ENCODE measurements around the gene PRICKLE1. TPM values are rescaled to one million over a fixed set of nuclear protein-coding genes. Genes with fewer than 3 reads are reported as not detected.
A peak's percentile ranks its signal among the peaks of the same experiment; 100 is the strongest.

PRICKLE1 gene
- total and polyA plus RNA-seq, 9 of the 15 experiments (the other 6 are each of a cell fraction or from before 2014, with no cell fraction given): 0.22 to 0.85 (median 0.31) TPM

- no peak overlapping the region for H3K9ac ChIP-seq (ENCODE audit: insufficient read depth in 1 of 2, low read depth in 2 of 2, low read length in 2 of 2)
- DNase-seq (ENCODE audit: extremely low read depth in 1 of 4, low spot score in 3 of 4): no peak
- ChIA-PET CTCF (ENCODE audit: low intra/inter-chr PET ratio) (no interaction called here), POLR2A (interaction anchor here (0.6 kb wide), 1 partner anchor 174 kb away, joined by 4 read pairs; no protein-coding TSS in a partner anchor)
- no peak overlapping the region for H3K27ac ChIP-seq (ENCODE audit: extremely low read depth, low read depth, low read length)
- no peaks in the 10 kb centered on the region for H3K9me1 ChIP-seq (ENCODE audit: control insufficient read depth, insufficient read depth, low read length)
- no peaks in the 10 kb centered on the region for H3K27me3 ChIP-seq (ENCODE audit: control insufficient read depth in 2 of 2, insufficient read depth in 2 of 2, low read length in 2 of 2)
- no TSS peak for BruUV-seq (replicated peaks)
- no peak overlapping the region for H2AFZ ChIP-seq (ENCODE audit: low read depth, low read length)
- intact Hi-C loops (cut with micrococcal nuclease) (no loop called here), in situ Hi-C loops (cut with MboI) (no loop called here)
- ATAC-seq: no peak
- TF ChIP-seq U2AF2 (optimal IDR thresholded peaks at IDR 0.05; ENCODE audit: low read depth, low read length): no peak
- TF ChIP-seq MCM3 (IDR thresholded peaks at IDR 0.05): no peak
- no peak for TF ChIP-seq NCOR1 (IDR thresholded peaks at IDR 0.05)
- no peak for TF ChIP-seq ZNF134 (CRISPR knock-in tag; conservative IDR thresholded peaks at IDR 0.05)
- TF ChIP-seq DNMT1 (IDR thresholded peaks at IDR 0.05): no peak
- H3K79me2 ChIP-seq (ENCODE audit: control insufficient read depth, insufficient read depth, low read length): no peaks in the 10 kb centered on the region
- 5% methylated on average over 1 of the region's 1 CpG for WGBS (ENCODE audit: insufficient coverage, low coverage, missing lambda C conversion rate)
- FAIRE-seq: no peak
- no peaks in the 10 kb centered on the region for H3K4me1 ChIP-seq (replicated peaks in 1 of 2; ENCODE audit: control insufficient read depth in 2 of 2, insufficient read depth in 2 of 2, low read length in 2 of 2)
- no peak overlapping the region for H3K4me2 ChIP-seq (ENCODE audit: insufficient read depth, low read length)
- H4K20me1 ChIP-seq (replicated peaks; ENCODE audit: control insufficient read depth, insufficient read depth, low read length): no peaks in the 10 kb centered on the region
- H3K9me3 ChIP-seq (replicated peaks; ENCODE audit: control insufficient read depth, insufficient read depth, low read depth, low read length): no peaks in the 10 kb centered on the region
- no peak overlapping the region for H3K4me3 ChIP-seq
- no peaks in the 10 kb centered on the region for H3K36me3 ChIP-seq (ENCODE audit: control insufficient read depth, insufficient read depth, low read length)
Observed at GRCh38 chr12:42539696-42540095, 49.9 kb downstream of the PRICKLE1 start.

GRCh38 chr12:42538203-42538602 is 51.3 kb downstream of the PRICKLE1 start:
- 0% methylated on average over 3 of the region's 3 CpGs for WGBS (ENCODE audit: insufficient coverage, low coverage, missing lambda C conversion rate)
- no peak for ATAC-seq
- TF ChIP-seq MAFK (IDR thresholded peaks at IDR 0.05; ENCODE audit: low read length) (peak; percentile 82), MAFF (IDR thresholded peaks at IDR 0.05; ENCODE audit: low read length) (peak; percentile 80), GTF3C2 (IDR thresholded peaks at IDR 0.05; ENCODE audit: borderline replicate concordance, extremely low read depth, insufficient read length) (no peak), ZNF316 (IDR thresholded peaks at IDR 0.05) (peak; percentile 93), PRDM10 (IDR thresholded peaks at IDR 0.05; ENCODE audit: partially characterized antibody) (no peak), C11orf30 (IDR thresholded peaks at IDR 0.05; ENCODE audit: low read depth) (peak; percentile 83), MAFG (tag; conservative IDR thresholded peaks at IDR 0.05) (peak; percentile 83)

More at GRCh38 chr12:42538203-42538602, 51.3 kb downstream of the PRICKLE1 start:
- H3K27me3 ChIP-seq (ENCODE audit: control insufficient read depth in 2 of 2, insufficient read depth in 2 of 2, low read length in 2 of 2): no peaks in the 10 kb centered on the region
- H3K9me1 ChIP-seq (ENCODE audit: control insufficient read depth, insufficient read depth, low read length): no peaks in the 10 kb centered on the region
- no peaks in the 10 kb centered on the region for H3K79me2 ChIP-seq (ENCODE audit: control insufficient read depth, insufficient read depth, low read length)
- intact Hi-C loops (cut with micrococcal nuclease) (no loop called here), in situ Hi-C loops (cut with MboI) (no loop called here)
- no peaks in the 10 kb centered on the region for H4K20me1 ChIP-seq (replicated peaks; ENCODE audit: control insufficient read depth, insufficient read depth, low read length)
- H3K4me2 ChIP-seq (ENCODE audit: insufficient read depth, low read length): no peak overlapping the region
- no peaks in the 10 kb centered on the region for H3K9me3 ChIP-seq (replicated peaks; ENCODE audit: control insufficient read depth, insufficient read depth, low read depth, low read length)
- H2AFZ ChIP-seq (ENCODE audit: low read depth, low read length): no peak overlapping the region
- no TSS peak for BruUV-seq (replicated peaks)
- ChIA-PET POLR2A (interaction anchor here (0.8 kb wide), 1 partner anchor 491 kb away, joined by 4 read pairs; no protein-coding TSS in a partner anchor), CTCF (ENCODE audit: low intra/inter-chr PET ratio) (no interaction called here)
- DNase-seq (ENCODE audit: extremely low read depth in 1 of 4, low spot score in 3 of 4) (no peak), FAIRE-seq (no peak)
- no peaks in the 10 kb centered on the region for H3K4me1 ChIP-seq (replicated peaks in 1 of 2; ENCODE audit: control insufficient read depth in 2 of 2, insufficient read depth in 2 of 2, low read length in 2 of 2)
- no peaks in the 10 kb centered on the region for H3K36me3 ChIP-seq (ENCODE audit: control insufficient read depth, insufficient read depth, low read length)
- no peak overlapping the region for H3K4me3 ChIP-seq
- no peak overlapping the region for H3K27ac ChIP-seq (ENCODE audit: extremely low read depth, low read depth, low read length)
- H3K9ac ChIP-seq (ENCODE audit: insufficient read depth in 1 of 2, low read depth in 2 of 2, low read length in 2 of 2): no peak overlapping the region
